ENCODE results near the gene DNASE1L3.

DNA sequence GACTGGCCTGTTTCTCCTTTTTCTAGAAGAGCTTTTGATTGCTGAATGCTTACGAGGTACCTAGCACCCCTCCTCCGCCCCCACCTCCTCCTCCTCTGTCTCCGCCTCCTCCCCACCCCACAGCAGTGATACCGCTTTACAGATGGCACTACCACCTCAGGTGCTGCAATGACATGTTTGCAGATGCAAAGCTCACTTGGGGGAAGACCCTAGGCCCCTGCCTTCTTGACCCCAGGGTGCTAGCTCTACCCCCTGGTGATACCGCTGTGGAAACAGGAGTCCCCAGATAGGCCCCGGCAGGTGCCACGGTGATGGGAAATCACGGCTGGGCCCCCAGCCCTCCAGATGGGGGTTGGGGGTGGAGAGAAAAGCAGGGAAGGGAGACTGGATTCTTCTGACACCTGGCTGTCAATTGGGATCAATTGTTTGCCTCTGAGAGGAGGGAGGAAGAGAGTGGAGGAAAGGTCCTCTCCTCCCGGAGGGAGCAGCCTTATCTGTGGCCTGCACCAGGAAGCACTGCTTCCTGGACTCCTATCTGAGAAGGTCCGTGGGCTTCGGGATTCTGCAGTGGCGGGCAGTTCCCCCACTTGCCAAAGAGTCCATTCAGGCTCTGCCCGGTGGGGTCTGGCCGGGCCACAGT is 37.6 kb downstream of the DNASE1L3 start:
- TF ChIP-seq, protein P1, sequence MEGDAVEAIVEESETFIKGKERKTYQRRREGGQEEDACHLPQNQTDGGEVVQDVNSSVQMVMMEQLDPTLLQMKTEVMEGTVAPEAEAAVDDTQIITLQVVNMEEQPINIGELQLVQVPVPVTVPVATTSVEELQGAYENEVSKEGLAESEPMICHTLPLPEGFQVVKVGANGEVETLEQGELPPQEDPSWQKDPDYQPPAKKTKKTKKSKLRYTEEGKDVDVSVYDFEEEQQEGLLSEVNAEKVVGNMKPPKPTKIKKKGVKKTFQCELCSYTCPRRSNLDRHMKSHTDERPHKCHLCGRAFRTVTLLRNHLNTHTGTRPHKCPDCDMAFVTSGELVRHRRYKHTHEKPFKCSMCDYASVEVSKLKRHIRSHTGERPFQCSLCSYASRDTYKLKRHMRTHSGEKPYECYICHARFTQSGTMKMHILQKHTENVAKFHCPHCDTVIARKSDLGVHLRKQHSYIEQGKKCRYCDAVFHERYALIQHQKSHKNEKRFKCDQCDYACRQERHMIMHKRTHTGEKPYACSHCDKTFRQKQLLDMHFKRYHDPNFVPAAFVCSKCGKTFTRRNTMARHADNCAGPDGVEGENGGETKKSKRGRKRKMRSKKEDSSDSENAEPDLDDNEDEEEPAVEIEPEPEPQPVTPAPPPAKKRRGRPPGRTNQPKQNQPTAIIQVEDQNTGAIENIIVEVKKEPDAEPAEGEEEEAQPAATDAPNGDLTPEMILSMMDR (conservative IDR thresholded peaks at IDR 0.05; ENCODE audit: low read depth, low read length): no peak
- TF ChIP-seq EZH2phosphoT487 (IDR thresholded peaks at IDR 0.05; ENCODE audit: borderline replicate concordance, low read length): no peak
- TF ChIP-seq EZH2 (IDR thresholded peaks at IDR 0.05; ENCODE audit: low read length, unreplicated experiment): no peak

Data from PC-3 (cell line).